Large intestine (tissue), 3 donors: ENCODE data around the gene SPATS2L. TPM values are rescaled to one million over a fixed set of nuclear protein-coding genes. Genes with fewer than 3 reads are reported as not detected.

Experiments used
- DNase-seq, 2 donors: peaks; one replicate each; pipeline versions ENCODE4 v3.0.0 to v3.0.0-alpha.2; 2013
- H3K27ac ChIP-seq: one replicate; pipeline ENCODE4 v1.5.1; 2013; ENCODE audit warnings: low read length
- H3K27me3 ChIP-seq: 2 replicates; pipeline ENCODE4 v1.6.1; 2013; ENCODE audit warnings: low read length; ENCODE audit not compliant: control insufficient read depth, insufficient read depth
- H3K36me3 ChIP-seq: 2 replicates; pipeline ENCODE4 v1.6.1; 2013; ENCODE audit warnings: low read length; ENCODE audit not compliant: control insufficient read depth, insufficient read depth
- H3K4me1 ChIP-seq: one replicate; pipeline ENCODE4 v1.6.1; 2013; ENCODE audit warnings: low read length; ENCODE audit not compliant: control insufficient read depth, insufficient read depth
- H3K4me3 ChIP-seq: one replicate; pipeline ENCODE4 v1.5.1; 2013; ENCODE audit warnings: low read length
- H3K9me3 ChIP-seq: one replicate; pipeline ENCODE4 v1.6.1; 2013; ENCODE audit warnings: mild to moderate bottlenecking, low read depth, low read length, moderate library complexity; ENCODE audit not compliant: control insufficient read depth
- WGBS: methylation state at CpG from one replicate; pipeline ENCODE4 v1.1.5; 2013; ENCODE audit warnings: low lambda C conversion rate; ENCODE audit not compliant: insufficient coverage; 5-methylcytosine and 5-hydroxymethylcytosine counted together
- polyA plus RNA-seq: library from polyadenylated mRNA; unstranded; fragments of 120-200 nt; gene quantifications from one replicate; pipeline ENCODE4 v1.2.1, GENCODE V29; 2013

SPATS2L gene
- polyA plus RNA-seq, 1 donor: 105 TPM

- peak; percentile 84 to 94 for DNase-seq
- peaks cover 57% of the 10 kb centered on the region for H3K4me1 ChIP-seq
- H3K9me3 ChIP-seq: no peaks in the 10 kb centered on the region
- H3K36me3 ChIP-seq: peaks cover 3% of the 10 kb centered on the region
- H3K27ac ChIP-seq: peak overlapping the region; percentile 85
- no peak overlapping the region for H3K4me3 ChIP-seq
- no CpG with 5 or more reads among the region's 1 CpG for WGBS
- no peaks in the 10 kb centered on the region for H3K27me3 ChIP-seq
Measured at GRCh38 chr2:200405599-200406298, 99.3 kb downstream of the SPATS2L start.

DNA sequence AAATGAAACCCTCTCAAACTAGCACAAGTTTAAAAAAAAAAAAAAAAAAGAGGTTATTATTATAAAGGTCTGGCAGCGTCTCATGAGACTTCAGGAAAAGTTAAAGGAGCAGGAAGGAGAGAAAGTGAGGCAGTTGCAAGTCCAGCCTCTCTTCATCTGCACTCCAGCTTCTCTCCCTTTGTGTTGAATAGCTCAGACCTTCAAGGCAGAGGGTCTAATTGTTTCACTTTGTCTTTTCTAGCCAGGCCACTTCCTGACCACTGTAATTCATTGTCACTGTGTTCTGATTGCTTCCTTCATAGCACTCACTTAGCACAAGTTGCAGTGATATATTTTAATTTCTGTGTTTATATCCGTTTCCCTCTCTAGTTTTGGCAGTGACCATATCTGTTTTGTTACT is 99.9 kb downstream of the SPATS2L start:
- no peak overlapping the region for H3K4me3 ChIP-seq
- H3K36me3 ChIP-seq: no peaks in the 10 kb centered on the region
- H3K4me1 ChIP-seq: peaks cover 53% of the 10 kb centered on the region
- no peak for DNase-seq
- H3K27ac ChIP-seq: peak overlapping the region; percentile 85
- H3K27me3 ChIP-seq: no peaks in the 10 kb centered on the region
- no peaks in the 10 kb centered on the region for H3K9me3 ChIP-seq
- WGBS: no CpG with 5 or more reads among the region's 2 CpGs

- no peak overlapping the region for H3K4me3 ChIP-seq
- WGBS: no CpG with 5 or more reads among the region's 19 CpGs
Measured at GRCh38 chr2:200408428-200409316, 102.2 kb downstream of the SPATS2L start.

DNA sequence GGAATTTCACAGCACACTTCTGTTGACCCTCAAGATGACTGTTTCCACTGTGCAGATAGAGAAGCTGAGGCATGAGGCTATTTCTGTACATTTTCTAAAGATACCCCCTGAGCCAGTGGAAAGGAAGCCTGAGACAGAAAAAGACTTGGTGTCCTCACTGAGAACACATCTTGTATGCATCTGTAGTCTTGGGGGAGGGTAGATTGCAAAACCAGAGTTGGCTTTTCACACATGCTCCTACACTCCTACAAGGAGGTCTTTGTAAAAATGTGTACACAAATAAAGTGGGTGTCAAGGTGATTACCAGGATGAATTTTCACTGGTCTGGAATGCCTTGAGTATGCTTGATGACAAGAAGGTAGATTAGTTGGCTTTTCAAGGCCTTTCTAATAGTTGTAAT is 105.3 kb downstream of the SPATS2L start:
- no peak overlapping the region for H3K27ac ChIP-seq
- no peak for DNase-seq

More at GRCh38 chr2:200408428-200409316, 102.2 kb downstream of the SPATS2L start:
- Histone ChIP-seq H3K9me3 (no peaks in the 10 kb centered on the region), H3K27ac (peak overlapping the region; percentile 85), H3K36me3 (peaks cover 3% of the 10 kb centered on the region), H3K4me1 (peaks cover 48% of the 10 kb centered on the region), H3K27me3 (no peaks in the 10 kb centered on the region)
- DNase-seq: peak; percentile 42 to 71

GRCh38 chr2:200414367-200414766 is 107.9 kb downstream of the SPATS2L start:
- H3K27me3 ChIP-seq: no peaks in the 10 kb centered on the region
- 100% methylated on average over 1 of the region's 5 CpGs for WGBS
- H3K9me3 ChIP-seq: no peaks in the 10 kb centered on the region
- no peak overlapping the region for H3K4me3 ChIP-seq
- no peak overlapping the region for H3K27ac ChIP-seq
- peaks cover 26% of the 10 kb centered on the region for H3K36me3 ChIP-seq
- no peaks in the 10 kb centered on the region for H3K4me1 ChIP-seq
- DNase-seq: no peak

More for the DNA sequence above, 105.3 kb downstream of the SPATS2L start:
- no peaks in the 10 kb centered on the region for H3K27me3 ChIP-seq
- H3K4me1 ChIP-seq: peaks cover 23% of the 10 kb centered on the region
- H3K4me3 ChIP-seq: no peak overlapping the region
- H3K36me3 ChIP-seq: peaks cover 12% of the 10 kb centered on the region
- H3K9me3 ChIP-seq: no peaks in the 10 kb centered on the region

DNA sequence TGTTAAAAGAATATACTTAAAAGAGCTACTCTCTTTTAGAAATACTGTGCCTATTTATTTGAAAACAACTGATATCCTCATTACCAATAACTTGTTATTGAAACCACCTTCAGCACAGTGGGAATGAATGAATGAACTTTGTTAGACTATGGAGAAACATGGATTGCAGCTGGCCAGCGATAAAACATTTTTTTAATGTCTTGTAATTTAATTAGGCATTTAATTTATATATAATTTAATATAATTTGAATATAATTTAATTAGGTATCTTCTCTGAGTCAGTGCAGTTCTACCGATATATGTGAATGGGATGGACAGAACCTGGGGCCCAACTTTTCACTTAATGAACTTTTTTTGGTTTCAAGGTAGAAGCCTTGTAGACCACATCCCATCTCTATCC is 109.0 kb downstream of the SPATS2L start:
- H3K27me3 ChIP-seq: no peaks in the 10 kb centered on the region
- no peak overlapping the region for H3K27ac ChIP-seq
- no CpG with 5 or more reads among the region's 2 CpGs for WGBS
- no peak for DNase-seq
- H3K4me1 ChIP-seq: no peaks in the 10 kb centered on the region
- peaks cover 33% of the 10 kb centered on the region for H3K36me3 ChIP-seq
- no peaks in the 10 kb centered on the region for H3K9me3 ChIP-seq
- H3K4me3 ChIP-seq: no peak overlapping the region

- no peak for DNase-seq
- H3K4me1 ChIP-seq: no peaks in the 10 kb centered on the region
- no peaks in the 10 kb centered on the region for H3K9me3 ChIP-seq
- whole genome bisulfite sequencing: 93% methylated on average over 3 of the region's 8 CpGs
- peaks cover 44% of the 10 kb centered on the region for H3K36me3 ChIP-seq
- no peak overlapping the region for H3K4me3 ChIP-seq
- H3K27ac ChIP-seq: no peak overlapping the region
- H3K27me3 ChIP-seq: no peaks in the 10 kb centered on the region
Measured at GRCh38 chr2:200416878-200417277, 110.4 kb downstream of the SPATS2L start.

- Histone ChIP-seq H3K9me3 (no peaks in the 10 kb centered on the region), H3K36me3 (peaks cover 49% of the 10 kb centered on the region), H3K4me1 (no peaks in the 10 kb centered on the region), H3K4me3 (no peak overlapping the region), H3K27me3 (no peaks in the 10 kb centered on the region), H3K27ac (no peak overlapping the region)
- DNase-seq: no peak
Measured at GRCh38 chr2:200417366-200417765, 110.9 kb downstream of the SPATS2L start.

DNA sequence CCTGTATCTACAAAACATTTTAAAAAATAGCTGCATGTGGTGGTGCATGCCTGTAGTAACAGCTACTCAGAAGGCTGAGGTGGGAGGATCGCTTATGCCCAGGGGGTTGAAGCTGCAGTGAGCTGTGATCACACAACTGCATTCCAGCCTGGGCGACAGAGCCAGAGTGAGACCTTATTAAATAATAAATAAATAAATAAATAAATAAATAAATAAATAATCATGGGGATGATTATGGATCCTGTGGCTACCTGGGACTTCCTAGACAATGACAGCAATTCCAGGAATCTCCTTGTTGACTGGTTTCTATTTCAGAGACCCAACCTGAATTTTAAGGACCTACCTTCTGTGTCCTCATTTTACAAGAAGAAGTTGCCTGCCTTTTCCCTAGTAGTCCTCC is 111.9 kb downstream of the SPATS2L start:
- Histone ChIP-seq H3K4me1 (no peaks in the 10 kb centered on the region), H3K36me3 (peaks cover 54% of the 10 kb centered on the region), H3K4me3 (no peak overlapping the region), H3K27ac (no peak overlapping the region), H3K27me3 (no peaks in the 10 kb centered on the region), H3K9me3 (no peaks in the 10 kb centered on the region)
- no CpG with 5 or more reads among the region's 2 CpGs for WGBS
- no peak for DNase-seq

DNA sequence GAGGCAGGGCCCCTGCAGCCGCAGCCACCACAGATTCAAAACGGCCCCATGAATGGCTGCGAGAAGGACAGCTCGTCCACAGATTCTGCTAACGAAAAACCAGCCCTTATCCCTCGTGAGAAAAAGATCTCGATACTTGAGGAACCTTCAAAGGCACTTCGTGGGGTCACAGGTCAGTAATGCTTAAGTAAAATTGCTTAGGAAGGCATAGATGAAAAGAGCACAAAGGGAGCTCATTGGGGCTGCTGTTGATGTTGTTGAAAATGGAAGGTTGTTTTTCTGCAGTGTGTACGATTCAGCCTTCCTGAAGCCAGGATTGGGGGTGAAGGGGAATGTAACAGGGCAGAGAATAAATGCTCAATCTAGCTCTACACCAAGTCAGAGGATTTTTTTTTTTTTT is 112.8 kb downstream of the SPATS2L start:
- H3K4me3 ChIP-seq: no peak overlapping the region
- H3K4me1 ChIP-seq: no peaks in the 10 kb centered on the region
- H3K36me3 ChIP-seq: peaks cover 53% of the 10 kb centered on the region
- no peak overlapping the region for H3K27ac ChIP-seq
- H3K27me3 ChIP-seq: no peaks in the 10 kb centered on the region
- no CpG with 5 or more reads among the region's 9 CpGs for WGBS
- no peaks in the 10 kb centered on the region for H3K9me3 ChIP-seq
- DNase-seq: no peak
